Epithelial cell of esophagus (primary cell): ENCODE data around the gene EML4.
"Not testable (repeated sequence)": the region's sequence is repeated elsewhere in the genome, so short reads cannot be mapped to it uniquely, and the experiment has no call there.

Experiments used
- DNase-seq: peaks from one replicate; pipeline ENCODE4 v3.0.0; 2010; ENCODE audit warnings: low read depth
- H3K4me3 ChIP-seq: 2 replicates; pipeline ENCODE4 v1.5.1; 2011; ENCODE audit warnings: mild to moderate bottlenecking, low read length, control low read depth
- TF ChIP-seq, protein P1 (sequence below): IDR thresholded peaks from 2 replicates; pipeline ENCODE4 v1.5.1; 2011; ENCODE audit warnings: low read depth, mild to moderate bottlenecking, low read length, control low read depth, inconsistent platforms; ENCODE audit not compliant: insufficient read depth; ENCODE audit errors: missing control alignments

The EML4 gene

DNA sequence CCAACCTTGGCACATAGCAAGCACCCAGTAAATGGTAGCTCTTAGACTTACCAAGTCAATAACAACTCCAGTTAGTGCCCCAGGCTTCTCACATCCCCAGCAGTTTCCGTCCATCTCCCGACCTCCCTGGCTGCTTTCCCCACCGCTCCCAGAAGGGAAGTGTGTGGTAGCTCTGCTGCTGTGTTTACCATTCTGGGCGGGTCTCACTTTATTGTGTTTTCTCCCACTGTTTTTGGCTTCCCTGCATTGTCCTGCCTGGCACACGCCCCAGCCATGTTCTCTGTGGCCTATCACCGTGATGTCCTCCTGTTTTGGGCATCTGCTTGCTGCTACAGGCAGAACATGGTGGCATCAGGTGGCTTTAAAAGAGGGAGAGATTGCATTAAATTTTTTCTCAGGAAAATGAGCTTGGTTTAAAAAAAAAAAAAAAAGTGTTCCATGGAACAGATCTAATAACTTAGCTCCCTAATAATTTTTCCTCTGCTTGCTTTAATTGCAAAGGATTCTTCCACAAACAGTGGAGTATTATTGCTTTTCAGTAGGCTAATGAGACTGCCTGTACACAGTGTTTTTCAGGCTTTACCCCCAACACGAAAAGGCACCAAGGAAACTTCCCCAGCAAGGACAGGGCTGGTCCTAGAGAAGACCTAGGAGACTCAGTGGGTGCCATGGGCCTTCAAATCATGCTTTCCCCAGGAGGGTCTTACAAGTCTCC lies 199.8 kb downstream of the EML4 start:
- H3K4me3 ChIP-seq, result no peak overlapping the region
- no peak for DNase-seq
- TF ChIP-seq, protein P1, sequence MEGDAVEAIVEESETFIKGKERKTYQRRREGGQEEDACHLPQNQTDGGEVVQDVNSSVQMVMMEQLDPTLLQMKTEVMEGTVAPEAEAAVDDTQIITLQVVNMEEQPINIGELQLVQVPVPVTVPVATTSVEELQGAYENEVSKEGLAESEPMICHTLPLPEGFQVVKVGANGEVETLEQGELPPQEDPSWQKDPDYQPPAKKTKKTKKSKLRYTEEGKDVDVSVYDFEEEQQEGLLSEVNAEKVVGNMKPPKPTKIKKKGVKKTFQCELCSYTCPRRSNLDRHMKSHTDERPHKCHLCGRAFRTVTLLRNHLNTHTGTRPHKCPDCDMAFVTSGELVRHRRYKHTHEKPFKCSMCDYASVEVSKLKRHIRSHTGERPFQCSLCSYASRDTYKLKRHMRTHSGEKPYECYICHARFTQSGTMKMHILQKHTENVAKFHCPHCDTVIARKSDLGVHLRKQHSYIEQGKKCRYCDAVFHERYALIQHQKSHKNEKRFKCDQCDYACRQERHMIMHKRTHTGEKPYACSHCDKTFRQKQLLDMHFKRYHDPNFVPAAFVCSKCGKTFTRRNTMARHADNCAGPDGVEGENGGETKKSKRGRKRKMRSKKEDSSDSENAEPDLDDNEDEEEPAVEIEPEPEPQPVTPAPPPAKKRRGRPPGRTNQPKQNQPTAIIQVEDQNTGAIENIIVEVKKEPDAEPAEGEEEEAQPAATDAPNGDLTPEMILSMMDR, result no peak

DNA sequence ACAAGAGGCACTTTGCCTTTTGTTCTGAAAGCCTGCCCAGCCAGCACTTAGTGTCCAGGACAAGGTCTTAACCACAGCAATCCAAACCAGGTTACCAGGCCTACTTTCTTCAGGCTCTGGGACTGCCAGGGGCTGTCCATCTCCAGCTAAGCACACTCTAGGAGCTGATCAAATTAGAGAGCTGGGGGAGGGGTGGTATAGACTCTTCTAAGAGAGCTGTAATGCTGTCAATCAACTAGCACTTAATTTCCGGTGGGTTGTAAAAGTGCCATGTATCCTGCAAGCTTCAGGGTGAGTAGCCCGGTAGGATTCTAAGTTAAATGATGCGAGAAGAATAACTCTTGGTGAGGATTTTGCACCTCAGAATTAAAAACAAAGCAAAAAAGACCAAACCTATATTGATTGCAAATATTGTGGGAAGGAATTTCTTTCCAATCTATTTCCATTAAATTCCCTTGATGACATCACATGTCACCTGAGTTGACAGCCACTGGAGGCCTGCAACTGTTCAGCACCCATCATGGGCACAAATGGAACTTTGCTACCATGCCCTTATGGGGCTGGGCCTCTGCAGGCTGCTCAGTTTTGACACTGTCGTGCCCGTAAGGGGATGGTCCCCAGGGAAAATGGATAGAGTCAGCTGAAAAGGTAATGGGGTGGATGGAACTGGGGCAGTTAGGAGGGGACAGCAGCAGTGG lies 200.5 kb downstream of the EML4 start:
- DNase-seq, result no peak
- H3K4me3 ChIP-seq, result no peak overlapping the region
- TF ChIP-seq, protein P1, result no peak

DNA sequence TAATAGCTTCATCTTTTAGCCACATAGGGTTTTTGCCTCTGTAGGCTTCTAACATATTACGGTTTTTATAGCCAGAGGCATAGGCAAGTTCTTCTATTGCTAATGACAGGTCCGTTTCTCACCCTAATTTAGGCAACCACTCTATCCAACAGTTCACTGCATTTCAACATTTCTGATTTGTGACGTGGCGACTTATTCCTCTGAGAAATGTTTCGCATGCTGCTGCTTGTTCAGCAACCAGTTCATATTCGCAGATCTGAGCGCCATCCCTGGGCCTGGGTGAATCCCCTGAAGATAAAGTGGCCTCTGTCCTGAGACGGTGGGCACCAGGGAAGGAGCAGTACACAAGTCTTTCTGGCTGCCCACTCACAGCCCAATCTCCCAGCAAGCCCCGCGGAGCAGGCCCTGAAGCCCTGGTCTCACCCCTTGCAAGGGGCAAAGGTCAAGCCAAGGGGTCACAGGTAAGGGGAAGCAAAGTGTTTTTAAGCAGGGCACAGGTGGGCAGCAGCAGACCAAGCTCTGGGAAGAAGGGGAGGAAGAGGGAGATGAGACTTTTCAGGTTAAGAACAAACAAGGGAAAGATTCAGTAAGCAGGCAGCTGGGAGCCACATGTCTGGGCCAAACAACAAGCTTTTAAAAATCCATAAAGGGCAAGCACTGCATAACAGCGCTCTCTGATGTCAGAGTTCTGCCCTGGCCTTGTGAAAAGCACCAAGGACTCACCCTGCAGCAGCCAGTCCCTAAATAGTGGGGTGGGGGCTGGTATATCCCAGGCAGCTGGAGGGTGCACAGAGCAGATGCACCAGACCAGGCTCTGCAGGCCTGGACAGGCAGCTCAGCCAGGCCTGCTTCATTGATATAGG lies 202.7 kb downstream of the EML4 start:
- peak; percentile 96 for DNase-seq
- TF ChIP-seq, protein P1, result no peak
- peak overlapping the region; percentile 9 for H3K4me3 ChIP-seq

DNA sequence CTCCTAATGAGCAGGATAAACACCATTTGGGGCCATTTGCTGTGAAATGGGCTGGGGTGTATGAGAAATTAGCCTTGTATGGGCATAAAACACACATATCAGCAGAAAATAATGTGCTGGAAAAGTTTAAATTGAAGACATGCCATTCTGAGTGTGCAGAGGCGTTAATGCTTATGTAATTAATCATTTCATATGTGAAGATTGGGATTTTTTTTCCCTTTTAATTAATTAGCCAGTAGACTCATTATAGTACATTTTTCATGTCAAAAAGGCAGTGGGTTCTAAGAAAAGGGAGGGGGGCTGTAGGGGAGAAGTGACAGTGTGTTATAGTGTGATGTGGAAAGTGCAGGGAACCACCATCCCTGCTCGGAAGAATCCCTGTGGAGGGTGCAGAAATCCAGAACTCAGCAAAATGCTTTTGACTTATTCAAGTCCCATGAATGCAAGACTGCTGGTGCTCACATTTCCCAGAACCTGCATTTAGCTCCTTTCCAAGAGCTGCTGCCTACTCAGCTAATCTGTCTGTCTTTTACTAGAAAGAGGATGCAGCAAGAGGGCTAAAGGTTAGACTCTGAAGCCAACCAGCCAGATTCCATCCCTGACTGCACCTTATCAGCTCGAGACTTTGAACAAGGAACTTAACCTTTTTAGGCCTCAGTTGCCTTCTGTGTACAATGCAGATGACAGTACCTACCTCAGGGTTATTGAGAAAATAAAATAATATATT lies 203.5 kb downstream of the EML4 start:
- no peak overlapping the region for H3K4me3 ChIP-seq
- TF ChIP-seq, protein P1, result no peak
- DNase-seq, result no peak

DNA sequence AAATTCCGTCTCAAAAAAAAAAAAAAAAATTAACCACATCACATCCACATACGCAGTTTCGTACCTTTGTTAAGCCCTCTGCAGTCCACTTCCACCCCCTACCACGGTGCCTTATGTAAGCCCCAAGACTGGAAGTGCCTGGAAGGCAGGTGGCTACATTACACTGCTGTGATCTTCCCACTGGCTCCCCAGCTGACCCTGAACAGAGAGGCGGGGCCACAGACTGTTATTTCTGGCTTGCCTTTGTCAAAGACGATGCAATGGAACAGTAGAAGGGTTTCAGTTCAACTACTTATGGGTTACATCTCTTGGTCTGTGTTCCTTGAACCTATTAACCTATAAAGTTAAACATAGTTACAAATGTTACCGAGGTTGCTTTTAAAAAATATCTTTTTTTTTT lies 207.6 kb downstream of the EML4 start:
- no peak for DNase-seq
- no peak overlapping the region for H3K4me3 ChIP-seq
- TF ChIP-seq, protein P1, result no peak

DNA sequence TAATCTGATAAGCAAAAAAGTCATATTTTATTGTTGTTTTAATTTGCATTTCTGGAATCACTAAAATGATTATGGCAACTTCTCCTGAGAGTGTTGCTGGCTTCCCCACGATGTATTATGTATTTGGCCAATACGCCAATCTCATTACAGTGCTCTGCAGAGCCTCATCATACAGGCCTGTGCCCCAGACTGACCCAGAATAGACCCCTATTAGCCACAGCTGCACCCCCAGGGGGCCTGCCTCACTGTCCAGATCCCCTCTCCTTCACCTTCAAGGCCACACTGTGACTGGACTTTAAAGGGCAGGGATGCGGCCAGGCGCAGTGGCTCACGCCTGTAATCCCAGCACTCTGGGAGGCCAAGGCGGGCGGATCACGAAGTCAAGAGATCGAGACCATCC lies 209.3 kb downstream of the EML4 start:
- TF ChIP-seq, protein P1, result no peak
- no peak overlapping the region for H3K4me3 ChIP-seq
- no peak for DNase-seq

DNA sequence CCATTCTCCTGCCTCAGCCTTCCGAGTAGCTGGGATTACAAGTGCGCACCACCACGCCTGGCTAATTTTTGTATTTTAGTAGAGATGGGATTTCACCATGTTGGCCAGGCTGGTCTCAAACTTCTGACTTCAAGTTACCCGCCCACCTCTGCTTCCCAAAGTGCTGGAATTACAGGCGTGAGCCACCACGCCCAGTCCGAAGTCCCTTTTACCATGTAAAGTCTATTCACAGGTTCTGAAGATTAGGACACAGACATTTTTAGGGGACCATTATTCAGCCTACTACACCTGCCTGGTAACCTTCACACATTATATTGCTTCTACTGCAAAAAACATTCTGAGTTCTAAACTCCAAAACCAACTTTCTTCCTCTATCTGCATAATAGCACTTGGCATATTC lies 210.9 kb downstream of the EML4 start:
- H3K4me3 ChIP-seq, DNase-seq: not testable (repeated sequence)
